Measurements from ENCODE around the gene SOD3.

DNA sequence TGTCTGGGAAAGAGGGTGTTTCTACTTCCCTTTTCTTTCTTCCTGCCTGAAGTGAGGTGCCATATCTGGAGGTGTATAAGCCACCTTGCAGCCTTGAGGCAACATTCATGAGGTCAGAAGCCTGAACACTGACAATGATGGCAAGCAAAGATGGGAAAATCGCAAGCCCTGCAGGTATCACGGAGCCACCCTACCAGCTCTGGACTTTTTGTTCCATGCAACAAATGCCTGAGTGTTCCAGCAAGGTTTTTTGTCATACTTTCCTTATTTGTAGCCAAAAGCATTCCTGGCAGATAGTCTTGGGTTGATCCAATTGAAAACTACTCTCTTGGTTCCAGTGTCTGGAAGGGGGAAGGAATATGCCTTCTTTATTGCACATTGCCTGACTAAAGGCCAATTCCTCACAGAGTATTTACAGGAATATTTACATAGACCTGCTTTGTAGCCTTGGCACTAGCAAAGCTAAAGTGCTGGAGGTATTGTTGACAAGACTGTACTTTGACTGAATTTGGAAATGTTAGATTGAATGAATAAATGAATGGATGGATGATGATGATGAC lies 14.4 kb upstream of the SOD3 start:
- TF ChIP-seq POLR2A (IDR thresholded peaks at IDR 0.05; ENCODE audit: low read depth, low read length) (no peak), POLR2AphosphoS5 (IDR thresholded peaks at IDR 0.05; ENCODE audit: low read depth, low read length) (no peak), TAF1 (IDR thresholded peaks at IDR 0.05; ENCODE audit: borderline replicate concordance, low read depth, low read length) (no peak)
